ENCODE results near the gene CTSO.

CTSO gene

DNA sequence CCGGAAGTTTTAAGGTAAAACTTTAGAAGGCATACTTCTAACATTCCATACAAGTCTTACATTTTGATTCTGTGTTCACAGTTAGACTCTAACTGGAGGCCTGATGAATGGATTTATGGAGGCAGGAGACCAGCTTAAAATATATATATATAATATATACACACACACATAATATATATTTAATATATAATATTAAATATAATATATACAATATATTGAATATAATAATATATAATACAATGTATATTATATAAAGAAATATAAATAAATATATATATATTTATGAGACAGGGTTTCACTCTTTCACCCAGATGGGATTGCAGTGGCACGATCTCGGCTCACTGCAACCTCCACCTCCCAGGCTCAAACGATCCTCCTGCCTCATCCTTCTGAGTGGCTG is 7.9 kb upstream of the CTSO start:
- no peaks in the 10 kb centered on the region for H3K27me3 ChIP-seq (ENCODE audit: control insufficient read depth, low read length)
- H3K4me2 ChIP-seq (ENCODE audit: low read length), result no peak overlapping the region
- no peaks in the 10 kb centered on the region for H3F3A ChIP-seq (ENCODE audit: control insufficient read depth, insufficient read depth)
- no peaks in the 10 kb centered on the region for H3K79me2 ChIP-seq (ENCODE audit: control insufficient read depth, low read length)
- TF ChIP-seq CTCF (IDR thresholded peaks at IDR 0.05; ENCODE audit: low read depth, low read length, poor library complexity, severe bottlenecking) (no peak), EZH2phosphoT487 (IDR thresholded peaks at IDR 0.05; ENCODE audit: borderline replicate concordance, low read length) (no peak)
- no peak overlapping the region for H3K27ac ChIP-seq (ENCODE audit: low read depth, low read length)
- H3K4me1 ChIP-seq (ENCODE audit: control insufficient read depth, low read length), result no peaks in the 10 kb centered on the region
- no peaks in the 10 kb centered on the region for H3K9me3 ChIP-seq (ENCODE audit: control insufficient read depth, insufficient read depth, low read length)
- no peaks in the 10 kb centered on the region for H3K36me3 ChIP-seq (ENCODE audit: control insufficient read depth, low read length)
- H4K20me1 ChIP-seq (ENCODE audit: control insufficient read depth, insufficient read depth, low read depth, low read length), result no peaks in the 10 kb centered on the region
- H3K9me2 ChIP-seq (replicated peaks; ENCODE audit: control insufficient read depth, low read length), result no peaks in the 10 kb centered on the region
- H3K4me3 ChIP-seq (ENCODE audit: low read length), result no peak overlapping the region

GRCh38 chr4:155960522-155960921 is 6.9 kb upstream of the CTSO start:
- TF ChIP-seq EZH2phosphoT487 (IDR thresholded peaks at IDR 0.05; ENCODE audit: borderline replicate concordance, low read length) (no peak), CTCF (IDR thresholded peaks at IDR 0.05; ENCODE audit: low read depth, low read length, poor library complexity, severe bottlenecking) (no peak)
- Histone ChIP-seq H4K20me1 (ENCODE audit: control insufficient read depth, insufficient read depth, low read depth, low read length) (no peaks in the 10 kb centered on the region), H3K79me2 (ENCODE audit: control insufficient read depth, low read length) (no peaks in the 10 kb centered on the region), H3K27me3 (ENCODE audit: control insufficient read depth, low read length) (no peaks in the 10 kb centered on the region), H3K9me2 (replicated peaks; ENCODE audit: control insufficient read depth, low read length) (no peaks in the 10 kb centered on the region), H3F3A (ENCODE audit: control insufficient read depth, insufficient read depth) (no peaks in the 10 kb centered on the region), H3K4me3 (ENCODE audit: low read length) (no peak overlapping the region), H3K4me1 (ENCODE audit: control insufficient read depth, low read length) (no peaks in the 10 kb centered on the region), H3K27ac (ENCODE audit: low read depth, low read length) (no peak overlapping the region), H3K9me3 (ENCODE audit: control insufficient read depth, insufficient read depth, low read length) (no peaks in the 10 kb centered on the region), H3K4me2 (ENCODE audit: low read length) (no peak overlapping the region), H3K36me3 (ENCODE audit: control insufficient read depth, low read length) (no peaks in the 10 kb centered on the region)

- Histone ChIP-seq H3K27ac (ENCODE audit: low read depth, low read length) (no peak overlapping the region), H3F3A (ENCODE audit: control insufficient read depth, insufficient read depth) (no peaks in the 10 kb centered on the region), H3K36me3 (ENCODE audit: control insufficient read depth, low read length) (no peaks in the 10 kb centered on the region), H3K27me3 (ENCODE audit: control insufficient read depth, low read length) (no peaks in the 10 kb centered on the region), H4K20me1 (ENCODE audit: control insufficient read depth, insufficient read depth, low read depth, low read length) (no peaks in the 10 kb centered on the region), H3K79me2 (ENCODE audit: control insufficient read depth, low read length) (no peaks in the 10 kb centered on the region), H3K4me3 (ENCODE audit: low read length) (no peak overlapping the region), H3K9me2 (replicated peaks; ENCODE audit: control insufficient read depth, low read length) (no peaks in the 10 kb centered on the region), H3K4me1 (ENCODE audit: control insufficient read depth, low read length) (no peaks in the 10 kb centered on the region), H3K4me2 (ENCODE audit: low read length) (no peak overlapping the region), H3K9me3 (ENCODE audit: control insufficient read depth, insufficient read depth, low read length) (no peaks in the 10 kb centered on the region)
- TF ChIP-seq EZH2phosphoT487 (IDR thresholded peaks at IDR 0.05; ENCODE audit: borderline replicate concordance, low read length) (no peak), CTCF (IDR thresholded peaks at IDR 0.05; ENCODE audit: low read depth, low read length, poor library complexity, severe bottlenecking) (no peak)
Observed at GRCh38 chr4:155959417-155959816, 5.8 kb upstream of the CTSO start.

DNA sequence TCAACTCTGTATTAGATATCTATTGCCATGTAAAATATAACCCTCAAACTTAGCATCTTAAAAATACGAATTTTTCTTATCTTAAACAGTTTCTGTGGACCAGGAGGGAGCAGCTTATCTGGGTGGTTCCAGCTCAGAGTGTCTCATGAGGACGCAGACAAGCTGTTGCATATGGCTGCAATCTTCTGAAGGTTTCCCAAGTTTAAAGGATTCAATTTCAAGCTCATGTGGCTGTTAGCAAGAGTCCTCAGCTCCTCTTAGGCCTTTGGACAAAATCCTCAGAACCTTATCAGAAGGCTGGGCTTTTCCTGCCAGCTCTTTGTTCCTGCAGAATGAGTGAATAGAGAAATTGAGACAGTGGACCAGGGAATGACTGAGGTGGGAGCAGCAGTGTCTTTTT is 2.8 kb upstream of the CTSO start:
- Histone ChIP-seq H3K4me3 (ENCODE audit: low read length) (no peak overlapping the region), H3K9me3 (ENCODE audit: control insufficient read depth, insufficient read depth, low read length) (no peaks in the 10 kb centered on the region), H3K79me2 (ENCODE audit: control insufficient read depth, low read length) (no peaks in the 10 kb centered on the region), H4K20me1 (ENCODE audit: control insufficient read depth, insufficient read depth, low read depth, low read length) (no peaks in the 10 kb centered on the region), H3K4me2 (ENCODE audit: low read length) (no peak overlapping the region), H3K4me1 (ENCODE audit: control insufficient read depth, low read length) (peaks cover 6% of the 10 kb centered on the region), H3K27ac (ENCODE audit: low read depth, low read length) (no peak overlapping the region), H3K9me2 (replicated peaks; ENCODE audit: control insufficient read depth, low read length) (no peaks in the 10 kb centered on the region), H3K36me3 (ENCODE audit: control insufficient read depth, low read length) (no peaks in the 10 kb centered on the region), H3F3A (ENCODE audit: control insufficient read depth, insufficient read depth) (peaks cover 3% of the 10 kb centered on the region; the same call in 1 of the 2 replicates), H3K27me3 (ENCODE audit: control insufficient read depth, low read length) (no peaks in the 10 kb centered on the region)
- TF ChIP-seq EZH2phosphoT487 (IDR thresholded peaks at IDR 0.05; ENCODE audit: borderline replicate concordance, low read length) (no peak), CTCF (IDR thresholded peaks at IDR 0.05; ENCODE audit: low read depth, low read length, poor library complexity, severe bottlenecking) (no peak)

Data from DOHH2 (cell line).